Gastroesophageal sphincter (tissue), 3 donors: ENCODE data around the gene KCNJ1.

Experiments used
- EP300 ChIP-seq: sonication (generic); formaldehyde crosslinking; IDR thresholded peaks from one replicate; pipeline ENCODE4 v1.6.1; 2017; ENCODE audit warnings: antibody characterized with exemption, mild to moderate bottlenecking
- POLR2AphosphoS5 ChIP-seq: sonication (generic); formaldehyde crosslinking; IDR thresholded peaks from one replicate; pipeline ENCODE4 v1.6.1; 2017; ENCODE audit warnings: antibody characterized with exemption
- TF ChIP-seq, protein P1 (sequence below), 4 experiments: fragments of 200-600 bp in 2 of 4; fragments of 450-650 bp in 2 of 4; sonication (generic) in 1 of 4; IDR thresholded peaks; one replicate each; pipeline ENCODE4 v1.5.1; 2017 to 2019; ENCODE audit warnings: antibody characterized with exemption in 4 of 4, mild to moderate bottlenecking in 2 of 4, moderate library complexity in 2 of 4

DNA sequence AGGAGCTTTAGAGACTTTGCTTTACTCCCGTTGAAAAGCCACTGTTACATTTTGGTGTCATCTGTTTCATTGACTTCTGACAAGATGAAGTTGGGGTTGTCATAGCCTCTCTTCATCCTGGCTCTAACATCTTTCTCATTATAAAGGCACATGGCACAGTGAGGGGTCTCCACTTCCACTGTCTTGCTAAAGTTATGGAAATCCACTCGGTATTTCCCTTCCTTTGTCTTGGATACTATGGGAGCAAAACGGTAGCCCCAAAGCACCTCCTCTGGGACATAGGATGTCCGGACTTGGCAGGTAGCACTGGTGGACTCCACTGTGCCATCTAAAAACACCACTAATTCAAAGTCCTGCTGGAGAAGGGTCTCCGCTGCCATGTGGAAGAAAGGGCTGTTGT, 28.0 kb downstream of the KCNJ1 start:
- TF ChIP-seq, protein P1, sequence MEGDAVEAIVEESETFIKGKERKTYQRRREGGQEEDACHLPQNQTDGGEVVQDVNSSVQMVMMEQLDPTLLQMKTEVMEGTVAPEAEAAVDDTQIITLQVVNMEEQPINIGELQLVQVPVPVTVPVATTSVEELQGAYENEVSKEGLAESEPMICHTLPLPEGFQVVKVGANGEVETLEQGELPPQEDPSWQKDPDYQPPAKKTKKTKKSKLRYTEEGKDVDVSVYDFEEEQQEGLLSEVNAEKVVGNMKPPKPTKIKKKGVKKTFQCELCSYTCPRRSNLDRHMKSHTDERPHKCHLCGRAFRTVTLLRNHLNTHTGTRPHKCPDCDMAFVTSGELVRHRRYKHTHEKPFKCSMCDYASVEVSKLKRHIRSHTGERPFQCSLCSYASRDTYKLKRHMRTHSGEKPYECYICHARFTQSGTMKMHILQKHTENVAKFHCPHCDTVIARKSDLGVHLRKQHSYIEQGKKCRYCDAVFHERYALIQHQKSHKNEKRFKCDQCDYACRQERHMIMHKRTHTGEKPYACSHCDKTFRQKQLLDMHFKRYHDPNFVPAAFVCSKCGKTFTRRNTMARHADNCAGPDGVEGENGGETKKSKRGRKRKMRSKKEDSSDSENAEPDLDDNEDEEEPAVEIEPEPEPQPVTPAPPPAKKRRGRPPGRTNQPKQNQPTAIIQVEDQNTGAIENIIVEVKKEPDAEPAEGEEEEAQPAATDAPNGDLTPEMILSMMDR (IDR thresholded peaks at IDR 0.05), result no peak
- TF ChIP-seq EP300 (no peak), POLR2AphosphoS5 (no peak)
